NCI-H2081 (cell line): ENCODE results near the gene OSGEPL1.
"Not testable (repeated sequence)": the region's sequence is repeated elsewhere in the genome, so short reads cannot be mapped to it uniquely, and the experiment has no call there.

Experiments used
- DNase-seq, 2 experiments: peaks; one replicate each; lab custom pipeline; 2025; lab: John Stamatoyannopoulos, UW

The OSGEPL1 gene

GRCh38 chr2:189762551-189763298, at the start of gene OSGEPL1:
TSS of gene OSGEPL1 (minus strand) at chr2:189762792. CDS start at chr2:189761640, 1,152 bp downstream.
- DNase-seq, result peak; percentile 86 to 95

GRCh38 chr2:189803431-189803830, 40.8 kb upstream of the OSGEPL1 start:
- no peak for DNase-seq

- DNase-seq, result no peak
These were observed 39.9 kb upstream of the OSGEPL1 start for GRCh38 chr2:189802396-189802912.

GRCh38 chr2:189799531-189799930, 36.9 kb upstream of the OSGEPL1 start:
- DNase-seq, result no peak

GRCh38 chr2:189799030-189799331, 36.4 kb upstream of the OSGEPL1 start:
- no peak for DNase-seq

GRCh38 chr2:189798312-189799029, 35.9 kb upstream of the OSGEPL1 start:
- DNase-seq, result peak; percentile 7 to 10

- no peak for DNase-seq
These were observed 35.3 kb upstream of the OSGEPL1 start for GRCh38 chr2:189797902-189798301.

- no peak for DNase-seq
These were observed 31.7 kb upstream of the OSGEPL1 start for GRCh38 chr2:189794310-189794709.

GRCh38 chr2:189791338-189792042, 28.9 kb upstream of the OSGEPL1 start:
- no peak for DNase-seq

GRCh38 chr2:189783927-189784867, 21.6 kb upstream of the OSGEPL1 start, which contains the start of the genes ORMDL1 and PMS1:
TSS of gene ORMDL1 (minus strand) at chr2:189784339. CDS start at chr2:189782595, 1,744 bp downstream.
TSS of gene PMS1 (plus strand) at chr2:189784450. CDS start at chr2:189791810, 7,360 bp downstream.
- DNase-seq, result peak; percentile 93 to 96

GRCh38 chr2:189783451-189783926, 20.9 kb upstream of the OSGEPL1 start:
- DNase-seq, result peak in 1 of 2 experiments; percentile 62

- DNase-seq, result no peak
These were observed 19.7 kb upstream of the OSGEPL1 start for GRCh38 chr2:189782221-189782671.

GRCh38 chr2:189772212-189772611, 9.6 kb upstream of the OSGEPL1 start:
- no peak for DNase-seq

- no peak for DNase-seq
These were observed 8.2 kb upstream of the OSGEPL1 start for GRCh38 chr2:189770590-189771322.

GRCh38 chr2:189763908-189764661, 1.5 kb upstream of the OSGEPL1 start:
- no peak for DNase-seq

GRCh38 chr2:189762229-189762550, 402 bp downstream of the OSGEPL1 start:
- no peak for DNase-seq

- not testable (repeated sequence) for DNase-seq
These were observed 2.4 kb downstream of the OSGEPL1 start for GRCh38 chr2:189760154-189760553.

- no peak for DNase-seq
These were observed 6.2 kb downstream of the OSGEPL1 start for GRCh38 chr2:189756311-189756952.

GRCh38 chr2:189751080-189751658, 11.4 kb downstream of the OSGEPL1 start:
- DNase-seq, result peak; percentile 14 to 15
